Left lung (tissue), 10 donors: ENCODE measurements around the gene WFDC12. TPM values are rescaled to one million over a fixed set of nuclear protein-coding genes. Genes with fewer than 3 reads are reported as not detected.
"Not testable (repeated sequence)": the region's sequence is repeated elsewhere in the genome, so short reads cannot be mapped to it uniquely, and the experiment has no call there.

Source experiments
- ATAC-seq: fragments of 200-7000 bp; cut with Tn5 transposase; one replicate; pipeline ENCODE4 v1.9.1; 2020; ENCODE audit warnings: moderate library complexity
- DNase-seq, 4 donors: peaks; one replicate each; pipeline ENCODE4 v3.0.0-alpha.2; 2013 to 2020
- H3K27ac ChIP-seq, 2 donors: fragments of 200-600 bp; sonication (generic) in 1 of 2; one replicate each; pipeline versions ENCODE4 v1.5.0 to v1.8.0; 2020 to 2021
- H3K27me3 ChIP-seq, 2 donors: fragments of 200-600 bp; sonication (generic) in 1 of 2; one replicate each; pipeline versions ENCODE4 v1.5.0 to v1.8.0; 2020 to 2021
- H3K36me3 ChIP-seq, 2 donors: fragments of 200-600 bp; sonication (generic) in 1 of 2; one replicate each; pipeline versions ENCODE4 v1.5.0 to v1.8.0; 2020 to 2021
- H3K4me1 ChIP-seq, 2 donors: fragments of 200-600 bp; one replicate each; pipeline ENCODE4 v1.8.0; 2021
- H3K4me3 ChIP-seq, 2 donors: fragments of 200-600 bp; sonication (generic) in 1 of 2; one replicate each; pipeline versions ENCODE4 v1.5.0 to v1.8.0; 2020 to 2021; ENCODE audit warnings: mild to moderate bottlenecking in 1 of 2
- H3K9me3 ChIP-seq, 2 donors: fragments of 200-600 bp; sonication (generic) in 1 of 2; one replicate each; pipeline versions ENCODE4 v1.5.0 to v1.8.0; 2020 to 2021
- intact Hi-C, 2 donors: fragments of 100-400 bp; cut with DNase I; formaldehyde crosslinking; loops; one replicate each; pipeline versions ENCODE4 v1.11.2 to v1.14.2; 2022
- polyA plus RNA-seq, 6 donors: library from polyadenylated mRNA; unstranded; fragments of 120-200 nt; gene quantifications; one replicate each; pipeline ENCODE4 v1.2.1, GENCODE V29; 2013; ENCODE audit not compliant: insufficient read length in 6 of 6
- total RNA-seq, 2 donors: library from RNA; stranded (reverse); fragmentation: NEBNext Ultra II Directional; extraction: Animal tissue kit (Norgen Biotek cat#: 25700); gene quantifications; one replicate each; pipeline ENCODE4 v1.2.1, GENCODE V29; 2021
- TF ChIP-seq, protein P1 (sequence below), 2 donors: fragments of 200-600 bp; sonication (generic) in 1 of 2; IDR thresholded peaks; one replicate each; pipeline versions ENCODE4 v1.5.0 to v1.8.0; 2021; ENCODE audit warnings: antibody characterized with exemption in 2 of 2
- donor health status: DM: no; HTN: yes; CAD: no.
- donor health status: DM: no; HTN: no; CAD: no.

The WFDC12 gene
- total and polyA plus RNA-seq, 8 donors, result 0.44 to 0.73 TPM; not detected in 6

DNA sequence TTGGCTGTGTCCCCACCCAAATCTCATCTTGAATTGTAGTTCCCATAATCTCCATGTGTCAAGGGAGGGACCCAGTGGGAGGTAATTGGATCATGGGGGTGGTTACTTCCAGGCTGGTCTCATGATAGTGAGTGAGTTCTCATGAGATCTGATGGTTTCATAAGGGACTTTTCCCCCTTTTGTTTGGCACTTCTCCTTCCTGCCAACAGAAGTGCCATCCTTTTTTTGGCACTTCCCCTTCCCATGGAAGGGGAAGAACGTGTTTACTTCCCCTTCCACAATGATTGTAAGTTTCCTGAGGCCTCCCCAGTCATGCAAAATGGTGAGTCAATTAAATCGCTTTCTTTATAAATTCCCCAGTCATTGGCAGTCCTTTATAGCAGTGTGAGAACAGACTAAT, 32.4 kb upstream of the WFDC12 start:
- DNase-seq, result no peak
- Histone ChIP-seq H3K4me3 (no peak overlapping the region), H3K36me3 (no peaks in the 10 kb centered on the region), H3K27ac (peak overlapping the region in 1 of 2 donors; percentile 80), H3K27me3 (no peaks in the 10 kb centered on the region), H3K4me1 (peaks cover 4 to 18% of the 10 kb centered on the region in 2 donors), H3K9me3 (peaks cover 0 to 36% of the 10 kb centered on the region in 2 donors)
- TF ChIP-seq, protein P1, sequence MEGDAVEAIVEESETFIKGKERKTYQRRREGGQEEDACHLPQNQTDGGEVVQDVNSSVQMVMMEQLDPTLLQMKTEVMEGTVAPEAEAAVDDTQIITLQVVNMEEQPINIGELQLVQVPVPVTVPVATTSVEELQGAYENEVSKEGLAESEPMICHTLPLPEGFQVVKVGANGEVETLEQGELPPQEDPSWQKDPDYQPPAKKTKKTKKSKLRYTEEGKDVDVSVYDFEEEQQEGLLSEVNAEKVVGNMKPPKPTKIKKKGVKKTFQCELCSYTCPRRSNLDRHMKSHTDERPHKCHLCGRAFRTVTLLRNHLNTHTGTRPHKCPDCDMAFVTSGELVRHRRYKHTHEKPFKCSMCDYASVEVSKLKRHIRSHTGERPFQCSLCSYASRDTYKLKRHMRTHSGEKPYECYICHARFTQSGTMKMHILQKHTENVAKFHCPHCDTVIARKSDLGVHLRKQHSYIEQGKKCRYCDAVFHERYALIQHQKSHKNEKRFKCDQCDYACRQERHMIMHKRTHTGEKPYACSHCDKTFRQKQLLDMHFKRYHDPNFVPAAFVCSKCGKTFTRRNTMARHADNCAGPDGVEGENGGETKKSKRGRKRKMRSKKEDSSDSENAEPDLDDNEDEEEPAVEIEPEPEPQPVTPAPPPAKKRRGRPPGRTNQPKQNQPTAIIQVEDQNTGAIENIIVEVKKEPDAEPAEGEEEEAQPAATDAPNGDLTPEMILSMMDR (IDR thresholded peaks at IDR 0.05), result no peak
- intact Hi-C loops, result no loop called here
- ATAC-seq, result no peak

DNA sequence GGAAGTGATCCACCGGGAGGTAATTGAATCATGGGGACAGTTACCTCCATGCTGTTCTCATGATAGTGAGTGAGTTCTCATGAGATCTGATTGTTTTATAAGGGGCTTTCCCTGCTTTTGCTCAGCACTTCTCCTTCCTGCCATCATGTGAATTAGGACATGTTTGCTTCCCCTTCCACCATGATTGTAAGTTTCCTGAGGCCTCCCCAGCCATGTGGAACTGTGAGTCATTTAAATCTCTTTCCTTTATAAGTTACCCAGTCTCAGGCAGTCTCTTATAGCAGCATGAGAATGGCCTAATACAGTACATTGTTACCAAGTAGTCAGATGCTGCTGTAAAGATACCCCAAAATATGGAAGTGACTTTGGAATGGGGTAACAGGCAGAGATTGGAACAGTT, 30.5 kb upstream of the WFDC12 start:
- H3K36me3 ChIP-seq, H3K27me3 ChIP-seq, intact Hi-C loops, H3K4me3 ChIP-seq, DNase-seq, ATAC-seq: not testable (repeated sequence)
- Histone ChIP-seq H3K27ac (peak overlapping the region in 1 of 2 donors; percentile 80), H3K4me1 (peaks cover 4 to 18% of the 10 kb centered on the region in 2 donors), H3K9me3 (peaks cover 0 to 32% of the 10 kb centered on the region in 2 donors)

DNA sequence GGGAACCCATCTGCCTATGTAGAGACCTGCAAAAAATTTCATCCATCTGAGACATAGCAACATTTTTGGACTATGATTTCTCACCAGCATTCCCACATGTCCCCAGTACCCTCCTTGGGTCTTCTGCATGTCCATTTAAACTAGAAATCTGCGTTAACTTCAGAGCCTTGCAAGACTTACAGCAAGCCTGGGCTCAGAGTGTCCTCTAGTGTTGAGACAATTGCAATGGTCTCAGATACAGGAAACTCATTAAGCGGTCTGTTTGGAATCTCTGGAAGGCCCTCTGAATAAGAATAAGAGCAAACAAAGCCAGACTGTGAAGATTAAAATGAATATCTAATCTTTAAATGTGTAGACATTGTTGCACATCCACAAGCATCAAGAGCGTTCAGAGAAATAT, 29.9 kb upstream of the WFDC12 start:
- peaks cover 4 to 18% of the 10 kb centered on the region in 2 donors for H3K4me1 ChIP-seq
- H3K4me3 ChIP-seq, result no peak overlapping the region
- H3K27me3 ChIP-seq, result peaks cover 0 to 2% of the 10 kb centered on the region in 2 donors
- no peak for DNase-seq
- ATAC-seq, result peak; percentile 23
- intact Hi-C loops, result no loop called here
- TF ChIP-seq, protein P1 (IDR thresholded peaks at IDR 0.05), result no peak
- H3K27ac ChIP-seq, result peak overlapping the region in 1 of 2 donors; percentile 80
- peaks cover 0 to 26% of the 10 kb centered on the region in 2 donors for H3K9me3 ChIP-seq
- no peaks in the 10 kb centered on the region for H3K36me3 ChIP-seq

DNA sequence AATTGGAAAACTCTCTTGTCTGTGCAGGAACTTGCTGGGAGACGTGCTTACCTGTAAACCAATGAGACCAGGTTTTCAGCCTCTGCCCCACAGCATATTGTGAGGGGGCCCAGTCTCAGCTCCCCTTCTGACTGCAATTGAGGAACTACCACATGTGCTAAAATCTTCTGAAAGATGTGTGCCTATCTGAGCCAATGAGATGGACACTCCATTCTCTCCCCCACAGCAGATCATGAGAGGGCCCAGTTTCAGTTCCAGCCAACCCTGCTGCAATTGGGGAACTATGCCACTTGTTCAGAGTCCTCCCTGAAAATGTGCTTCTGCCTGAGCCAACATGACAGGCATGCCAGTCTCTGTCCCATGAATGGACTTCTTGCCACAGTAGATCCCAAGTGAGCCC, 29.5 kb upstream of the WFDC12 start:
- Histone ChIP-seq H3K36me3 (no peaks in the 10 kb centered on the region), H3K27ac (peak overlapping the region in 1 of 2 donors; percentile 80), H3K27me3 (peaks cover 0 to 4% of the 10 kb centered on the region in 2 donors), H3K9me3 (peaks cover 0 to 21% of the 10 kb centered on the region in 2 donors), H3K4me1 (peaks cover 4 to 18% of the 10 kb centered on the region in 2 donors), H3K4me3 (no peak overlapping the region)
- TF ChIP-seq, protein P1 (IDR thresholded peaks at IDR 0.05), result no peak
- DNase-seq (peak in 1 of 4 donors; percentile 2), ATAC-seq (peak; percentile 52)
- intact Hi-C loops, result no loop called here

DNA sequence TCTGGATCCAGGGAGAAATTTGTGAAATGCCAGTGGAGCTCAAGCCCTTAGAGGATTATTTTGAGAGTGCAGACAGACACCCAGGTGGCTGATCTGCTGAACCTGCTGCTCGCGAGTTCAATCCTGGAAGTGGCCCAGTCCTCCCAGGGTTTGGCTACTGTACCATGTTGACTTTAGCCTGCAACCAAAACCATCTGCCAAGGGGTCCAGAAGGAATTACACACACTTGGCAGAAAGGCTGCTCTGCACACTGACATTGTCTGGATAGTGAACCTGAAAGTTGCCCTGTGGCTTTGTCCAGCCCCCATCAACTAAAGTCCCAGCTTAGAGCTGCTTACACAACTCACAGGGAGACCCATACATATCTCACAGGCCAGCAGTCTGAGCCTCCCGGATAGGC, 28.9 kb upstream of the WFDC12 start:
- no peak overlapping the region for H3K4me3 ChIP-seq
- H3K36me3 ChIP-seq, result no peaks in the 10 kb centered on the region
- DNase-seq (no peak), ATAC-seq (no peak)
- no peak overlapping the region for H3K27ac ChIP-seq
- H3K4me1 ChIP-seq, result peaks cover 4 to 18% of the 10 kb centered on the region in 2 donors
- TF ChIP-seq, protein P1 (IDR thresholded peaks at IDR 0.05), result no peak
- peaks cover 0 to 7% of the 10 kb centered on the region in 2 donors for H3K27me3 ChIP-seq
- intact Hi-C loops, result no loop called here
- H3K9me3 ChIP-seq, result peaks cover 0 to 15% of the 10 kb centered on the region in 2 donors

DNA sequence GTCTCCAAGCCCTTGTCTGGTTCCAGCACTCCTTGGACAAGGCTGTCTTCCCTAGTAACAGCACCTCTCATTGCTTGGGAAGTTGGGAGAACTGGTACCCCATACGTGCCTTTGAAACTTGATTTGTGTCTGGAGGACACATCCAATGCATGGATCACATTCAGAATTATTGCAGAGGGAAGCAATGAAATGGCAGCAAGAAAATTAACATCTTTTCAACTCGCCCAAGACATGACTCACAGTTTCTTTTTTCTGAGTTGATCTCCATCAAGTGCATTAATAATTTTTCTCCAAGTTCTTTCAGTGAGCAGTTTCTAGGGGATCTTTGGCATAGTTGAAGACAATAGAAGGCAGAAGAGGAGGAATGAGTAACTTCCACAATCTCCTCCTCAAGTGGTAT, 28.1 kb upstream of the WFDC12 start:
- intact Hi-C loops, result no loop called here
- TF ChIP-seq, protein P1 (IDR thresholded peaks at IDR 0.05), result no peak
- no peak for ATAC-seq

More for the DNA sequence above, 28.1 kb upstream of the WFDC12 start:
- Histone ChIP-seq H3K4me1 (peaks cover 0 to 18% of the 10 kb centered on the region in 2 donors), H3K27me3 (peaks cover 0 to 11% of the 10 kb centered on the region in 2 donors), H3K4me3 (no peak overlapping the region), H3K9me3 (peaks cover 0 to 11% of the 10 kb centered on the region in 2 donors), H3K27ac (no peak overlapping the region), H3K36me3 (no peaks in the 10 kb centered on the region)
- DNase-seq, result no peak
